Measurements from ENCODE around the gene GATA3. TPM values are rescaled to one million over a fixed set of nuclear protein-coding genes. Genes with fewer than 3 reads are reported as not detected.

The GATA3 gene
- polyA plus RNA-seq, 2 donors: 0.31 to 0.45 TPM

DNA sequence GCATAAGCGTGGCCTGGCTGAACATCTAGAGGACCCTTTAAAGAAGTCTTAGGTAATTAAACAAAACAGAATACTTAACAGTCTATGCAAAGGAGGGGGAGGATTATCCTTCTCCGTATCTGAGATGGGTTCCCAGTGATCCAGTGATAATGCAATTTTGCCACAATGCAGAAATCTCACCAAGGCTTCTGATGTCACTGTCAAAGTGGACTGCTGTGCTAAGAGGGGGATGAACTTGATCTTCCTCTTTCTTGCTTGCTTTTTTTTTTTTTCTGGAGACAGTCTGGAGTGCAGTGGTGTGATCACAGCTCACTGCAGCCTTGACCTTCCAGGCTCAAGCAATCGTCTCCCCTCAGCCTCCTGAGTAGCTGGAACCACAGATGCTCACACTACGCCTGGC lies 30.8 kb downstream of the GATA3 start:
- Histone ChIP-seq H3K36me3 (ENCODE audit: control insufficient read depth in 2 of 2, insufficient read depth in 2 of 2, low read length in 1 of 2) (no peaks in the 10 kb centered on the region), H3K27me3 (ENCODE audit: control insufficient read depth in 1 of 2, insufficient read depth in 2 of 2, low read length in 2 of 2) (no peaks in the 10 kb centered on the region), H3K9me3 (ENCODE audit: control insufficient read depth in 2 of 2, insufficient read depth in 1 of 2, low read depth in 1 of 2, low read length in 1 of 2) (no peaks in the 10 kb centered on the region), H3K27ac (ENCODE audit: low read depth in 2 of 2, low read length in 1 of 2) (no peak overlapping the region), H3K4me3 (ENCODE audit: low read depth in 1 of 2, low read length in 2 of 2) (no peak overlapping the region), H3K4me1 (ENCODE audit: control insufficient read depth in 2 of 2, insufficient read depth in 2 of 2, low read length in 1 of 2) (no peaks in the 10 kb centered on the region)
- WGBS, 2 donors: 67 to 68% methylated on average over 4 of the region's 4 CpGs

DNA sequence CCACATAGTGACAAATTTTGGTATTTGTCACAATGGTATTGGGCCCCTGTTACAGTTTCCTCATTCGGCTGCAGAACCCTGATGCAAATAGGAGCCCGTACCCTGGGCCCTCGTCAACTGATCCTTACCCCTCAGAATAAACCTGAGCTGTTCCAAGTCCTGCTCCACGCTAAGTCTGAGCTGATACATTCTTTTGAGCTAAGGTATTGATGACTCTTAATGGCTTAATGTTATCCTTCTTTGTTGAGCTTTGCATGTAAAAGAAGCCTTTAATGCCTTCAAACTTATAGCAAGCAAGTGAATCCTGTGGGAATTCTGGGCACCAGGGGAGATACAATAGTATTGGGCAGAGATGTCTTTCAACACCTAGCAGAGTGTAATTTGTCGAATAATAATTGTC lies 31.8 kb downstream of the GATA3 start:
- Histone ChIP-seq H3K4me1 (ENCODE audit: control insufficient read depth in 2 of 2, insufficient read depth in 2 of 2, low read length in 1 of 2) (no peaks in the 10 kb centered on the region), H3K36me3 (ENCODE audit: control insufficient read depth in 2 of 2, insufficient read depth in 2 of 2, low read length in 1 of 2) (no peaks in the 10 kb centered on the region), H3K27ac (ENCODE audit: low read depth in 2 of 2, low read length in 1 of 2) (no peak overlapping the region), H3K27me3 (ENCODE audit: control insufficient read depth in 1 of 2, insufficient read depth in 2 of 2, low read length in 2 of 2) (no peaks in the 10 kb centered on the region), H3K4me3 (ENCODE audit: low read depth in 1 of 2, low read length in 2 of 2) (no peak overlapping the region), H3K9me3 (ENCODE audit: control insufficient read depth in 2 of 2, insufficient read depth in 1 of 2, low read depth in 1 of 2, low read length in 1 of 2) (no peaks in the 10 kb centered on the region)
- 89 to 92% methylated on average over 5 of the region's 5 CpGs for WGBS, 2 donors

DNA sequence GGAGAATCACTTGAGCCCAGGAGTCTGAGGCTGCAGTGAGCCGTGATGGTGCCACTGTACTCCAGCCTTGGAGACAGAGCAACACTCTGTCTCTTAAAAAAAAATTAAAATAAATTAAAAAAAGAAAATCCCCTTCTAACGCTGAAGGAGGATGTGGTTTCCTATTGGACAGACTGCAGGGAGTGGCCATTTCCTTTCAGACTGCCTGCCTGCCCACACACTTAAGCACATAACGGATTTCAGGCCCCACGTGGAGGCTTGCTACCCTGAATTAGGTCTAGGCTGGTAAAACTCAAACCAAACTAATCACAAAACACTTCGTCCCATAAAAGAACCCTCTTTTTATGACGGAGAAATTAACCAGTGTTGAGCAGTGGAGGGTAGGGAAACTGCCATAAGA lies 34.0 kb downstream of the GATA3 start:
- Histone ChIP-seq H3K4me3 (ENCODE audit: low read depth in 1 of 2, low read length in 2 of 2) (no peak overlapping the region), H3K36me3 (ENCODE audit: control insufficient read depth in 2 of 2, insufficient read depth in 2 of 2, low read length in 1 of 2) (no peaks in the 10 kb centered on the region), H3K27me3 (ENCODE audit: control insufficient read depth in 1 of 2, insufficient read depth in 2 of 2, low read length in 2 of 2) (no peaks in the 10 kb centered on the region), H3K4me1 (ENCODE audit: control insufficient read depth in 2 of 2, insufficient read depth in 2 of 2, low read length in 1 of 2) (no peaks in the 10 kb centered on the region), H3K9me3 (ENCODE audit: control insufficient read depth in 2 of 2, insufficient read depth in 1 of 2, low read depth in 1 of 2, low read length in 1 of 2) (no peaks in the 10 kb centered on the region), H3K27ac (ENCODE audit: low read depth in 2 of 2, low read length in 1 of 2) (no peak overlapping the region)
- WGBS, 2 donors: 60 to 70% methylated on average over 6 of the region's 6 CpGs

DNA sequence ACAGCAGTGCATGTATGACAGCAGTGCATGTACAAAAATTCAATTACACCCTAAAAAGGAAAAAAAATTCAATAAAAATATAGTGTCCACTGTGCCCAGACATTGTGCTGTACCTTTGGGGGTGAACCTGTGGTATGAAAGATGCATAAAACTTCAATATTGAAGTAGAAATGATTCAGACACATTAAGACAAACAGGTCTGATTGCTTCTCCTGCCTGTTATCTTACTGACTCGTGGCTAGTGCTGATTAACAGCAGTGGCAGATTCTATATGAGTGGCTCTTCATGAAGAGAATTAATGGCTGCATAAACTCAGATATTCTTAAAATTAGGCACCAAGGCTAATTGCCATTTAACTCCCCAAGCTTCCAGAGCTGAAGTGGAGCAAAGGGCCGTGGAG lies 37.9 kb downstream of the GATA3 start:
- Histone ChIP-seq H3K27ac (ENCODE audit: low read depth in 2 of 2, low read length in 1 of 2) (no peak overlapping the region), H3K36me3 (ENCODE audit: control insufficient read depth in 2 of 2, insufficient read depth in 2 of 2, low read length in 1 of 2) (no peaks in the 10 kb centered on the region), H3K4me1 (ENCODE audit: control insufficient read depth in 2 of 2, insufficient read depth in 2 of 2, low read length in 1 of 2) (no peaks in the 10 kb centered on the region), H3K4me3 (ENCODE audit: low read depth in 1 of 2, low read length in 2 of 2) (no peak overlapping the region), H3K27me3 (ENCODE audit: control insufficient read depth in 1 of 2, insufficient read depth in 2 of 2, low read length in 2 of 2) (no peaks in the 10 kb centered on the region), H3K9me3 (ENCODE audit: control insufficient read depth in 2 of 2, insufficient read depth in 1 of 2, low read depth in 1 of 2, low read length in 1 of 2) (no peaks in the 10 kb centered on the region)
- WGBS, 2 donors: 60 to 74% methylated on average over 2 of the region's 2 CpGs

DNA sequence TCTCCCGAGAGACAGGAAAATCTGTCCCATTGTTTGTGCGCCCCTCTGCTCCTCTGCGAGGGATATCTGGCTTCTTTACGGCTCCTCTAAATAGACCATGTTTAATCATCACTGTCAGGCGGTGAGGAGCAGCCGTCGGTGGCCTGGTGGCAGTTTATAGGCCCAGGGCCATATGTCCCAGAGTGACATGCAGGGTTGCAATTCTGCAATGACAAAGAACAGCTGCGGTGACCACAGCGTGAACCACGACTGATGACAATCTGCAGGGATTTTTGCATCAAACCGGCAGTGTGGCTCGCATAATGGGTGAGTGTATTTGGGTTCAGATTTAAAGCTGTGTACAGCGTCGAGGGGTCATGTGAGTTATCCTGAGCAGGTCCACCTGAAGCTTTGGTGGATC lies 41.5 kb downstream of the GATA3 start:
- Histone ChIP-seq H3K4me3 (ENCODE audit: low read depth in 1 of 2, low read length in 2 of 2) (no peak overlapping the region), H3K9me3 (ENCODE audit: control insufficient read depth in 2 of 2, insufficient read depth in 1 of 2, low read depth in 1 of 2, low read length in 1 of 2) (no peaks in the 10 kb centered on the region), H3K27me3 (ENCODE audit: control insufficient read depth in 1 of 2, insufficient read depth in 2 of 2, low read length in 2 of 2) (no peaks in the 10 kb centered on the region), H3K36me3 (ENCODE audit: control insufficient read depth in 2 of 2, insufficient read depth in 2 of 2, low read length in 1 of 2) (no peaks in the 10 kb centered on the region), H3K27ac (ENCODE audit: low read depth in 2 of 2, low read length in 1 of 2) (no peak overlapping the region), H3K4me1 (ENCODE audit: control insufficient read depth in 2 of 2, insufficient read depth in 2 of 2, low read length in 1 of 2) (no peaks in the 10 kb centered on the region)
- 73 to 76% methylated on average over 14 of the region's 14 CpGs for WGBS, 2 donors

DNA sequence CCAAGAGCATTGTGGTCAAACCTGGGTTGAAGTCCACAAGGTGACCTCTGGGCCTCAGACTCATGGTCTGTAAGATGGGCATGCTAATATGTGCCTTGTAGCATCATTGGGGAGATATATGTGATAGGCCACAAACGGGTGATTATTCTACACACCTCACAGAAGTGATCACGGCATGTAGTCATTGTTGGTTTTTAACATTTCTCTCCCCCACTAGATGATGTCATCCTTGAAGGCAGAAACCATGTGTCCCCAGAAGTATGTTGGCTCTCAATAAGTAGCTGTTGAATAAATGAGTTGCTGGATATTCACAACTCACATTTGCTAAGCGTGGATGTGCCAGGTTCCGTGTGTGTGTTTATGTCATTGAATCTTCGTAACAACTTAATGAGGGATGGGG lies 42.4 kb downstream of the GATA3 start:
- Histone ChIP-seq H3K4me3 (ENCODE audit: low read depth in 1 of 2, low read length in 2 of 2) (no peak overlapping the region), H3K9me3 (ENCODE audit: control insufficient read depth in 2 of 2, insufficient read depth in 1 of 2, low read depth in 1 of 2, low read length in 1 of 2) (peaks cover 0 to 2% of the 10 kb centered on the region in 2 donors), H3K27me3 (ENCODE audit: control insufficient read depth in 1 of 2, insufficient read depth in 2 of 2, low read length in 2 of 2) (no peaks in the 10 kb centered on the region), H3K4me1 (ENCODE audit: control insufficient read depth in 2 of 2, insufficient read depth in 2 of 2, low read length in 1 of 2) (no peaks in the 10 kb centered on the region), H3K27ac (ENCODE audit: low read depth in 2 of 2, low read length in 1 of 2) (no peak overlapping the region), H3K36me3 (ENCODE audit: control insufficient read depth in 2 of 2, insufficient read depth in 2 of 2, low read length in 1 of 2) (no peaks in the 10 kb centered on the region)
- 92 to 93% methylated on average over 5 of the region's 5 CpGs for WGBS, 2 donors

DNA sequence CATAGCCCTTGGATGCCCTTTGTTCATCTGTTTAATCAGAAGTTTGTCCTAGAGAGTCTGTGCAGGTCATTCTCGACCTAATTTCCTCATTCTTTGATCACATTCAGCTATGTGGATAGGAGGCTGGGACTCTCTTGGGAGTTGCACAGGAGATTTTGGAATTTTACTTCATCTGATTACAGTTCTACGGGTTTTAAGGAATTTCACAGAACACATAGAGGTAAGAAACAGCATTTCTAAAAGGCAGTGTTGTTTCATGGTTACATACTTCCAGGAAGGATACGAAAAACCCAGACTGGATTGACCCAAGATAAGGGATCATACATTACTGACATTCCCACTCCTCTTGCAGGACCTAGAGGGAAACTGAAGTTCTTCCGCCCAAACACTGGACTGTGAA lies 45.9 kb downstream of the GATA3 start:
- H3K4me1 ChIP-seq (ENCODE audit: control insufficient read depth in 2 of 2, insufficient read depth in 2 of 2, low read length in 1 of 2): peaks cover 0 to 3% of the 10 kb centered on the region in 2 donors
- H3K4me3 ChIP-seq (ENCODE audit: low read depth in 1 of 2, low read length in 2 of 2): no peak overlapping the region
- no peaks in the 10 kb centered on the region for H3K27me3 ChIP-seq (ENCODE audit: control insufficient read depth in 1 of 2, insufficient read depth in 2 of 2, low read length in 2 of 2)
- H3K9me3 ChIP-seq (ENCODE audit: control insufficient read depth in 2 of 2, insufficient read depth in 1 of 2, low read depth in 1 of 2, low read length in 1 of 2): peaks cover 0 to 3% of the 10 kb centered on the region in 2 donors
- H3K36me3 ChIP-seq (ENCODE audit: control insufficient read depth in 2 of 2, insufficient read depth in 2 of 2, low read length in 1 of 2): no peaks in the 10 kb centered on the region
- no peak overlapping the region for H3K27ac ChIP-seq (ENCODE audit: low read depth in 2 of 2, low read length in 1 of 2)
- WGBS, 2 donors: 64 to 85% methylated on average over 4 of the region's 4 CpGs

DNA sequence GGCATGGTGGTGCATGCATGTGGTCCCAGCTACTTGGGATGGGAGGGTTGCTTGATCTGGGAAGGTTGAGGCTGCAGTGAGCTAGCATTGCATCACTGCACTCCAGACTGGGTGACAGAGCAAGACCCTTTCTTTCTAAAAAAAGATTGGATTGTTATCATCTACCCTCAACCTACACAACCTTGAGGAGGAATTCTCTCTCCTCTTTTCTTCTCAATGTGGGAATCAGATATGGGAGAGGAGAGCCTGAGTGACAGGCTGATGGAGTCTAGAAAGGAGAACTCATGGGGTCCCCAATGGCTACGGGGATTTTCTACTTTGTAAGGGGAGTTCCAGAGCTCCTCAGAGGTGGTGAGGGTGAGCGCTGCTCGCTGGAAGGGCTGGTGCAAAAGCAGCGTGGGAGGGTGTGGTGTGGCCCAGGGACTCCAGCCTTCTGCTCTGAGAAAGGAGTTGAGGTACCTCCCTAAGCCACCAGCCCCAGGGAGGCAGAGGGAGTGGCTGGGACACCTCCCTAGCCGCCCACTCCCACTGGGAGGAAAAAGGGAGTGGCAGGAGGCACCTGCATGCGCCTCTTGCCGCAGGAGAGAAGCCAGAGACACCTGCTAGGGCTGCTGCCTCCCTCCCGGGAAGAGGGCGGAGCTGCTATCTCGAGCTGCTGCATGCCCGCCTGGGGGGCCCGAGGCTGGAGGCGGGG lies 48.4 kb downstream of the GATA3 start:
- no peaks in the 10 kb centered on the region for H3K36me3 ChIP-seq (ENCODE audit: control insufficient read depth in 2 of 2, insufficient read depth in 2 of 2, low read length in 1 of 2)
- H3K27me3 ChIP-seq (ENCODE audit: control insufficient read depth in 1 of 2, insufficient read depth in 2 of 2, low read length in 2 of 2): no peaks in the 10 kb centered on the region
- no peak overlapping the region for H3K4me3 ChIP-seq (ENCODE audit: low read depth in 1 of 2, low read length in 2 of 2)
- WGBS, 2 donors: 21 to 30% methylated on average over 13 of the region's 13 CpGs
- H3K4me1 ChIP-seq (ENCODE audit: control insufficient read depth in 2 of 2, insufficient read depth in 2 of 2, low read length in 1 of 2): peaks cover 0 to 3% of the 10 kb centered on the region in 2 donors
- no peak overlapping the region for H3K27ac ChIP-seq (ENCODE audit: low read depth in 2 of 2, low read length in 1 of 2)
- peaks cover 3 to 4% of the 10 kb centered on the region in 2 donors for H3K9me3 ChIP-seq (ENCODE audit: control insufficient read depth in 2 of 2, insufficient read depth in 1 of 2, low read depth in 1 of 2, low read length in 1 of 2)

DNA sequence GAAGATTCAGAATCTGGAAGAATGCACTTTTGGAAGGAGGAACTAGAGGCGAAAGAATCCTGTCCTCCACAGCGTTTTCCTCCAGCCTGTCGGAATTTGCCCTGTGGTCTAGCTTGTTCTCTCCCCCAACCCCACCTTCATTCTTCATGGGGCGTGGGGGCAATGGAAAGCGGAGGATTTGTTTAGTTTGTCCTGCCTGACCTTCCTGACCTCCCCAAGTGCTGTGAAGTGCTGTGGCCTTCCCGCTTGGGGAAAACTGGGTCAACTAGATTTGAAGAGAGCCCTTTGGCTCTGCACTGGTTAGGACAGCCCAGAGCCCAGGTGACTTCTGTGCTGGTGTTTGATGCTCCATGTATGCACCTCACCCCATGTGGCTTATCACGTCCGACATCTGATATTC lies 49.1 kb downstream of the GATA3 start:
- H3K4me3 ChIP-seq (ENCODE audit: low read depth in 1 of 2, low read length in 2 of 2): no peak overlapping the region
- H3K4me1 ChIP-seq (ENCODE audit: control insufficient read depth in 2 of 2, insufficient read depth in 2 of 2, low read length in 1 of 2): peaks cover 0 to 3% of the 10 kb centered on the region in 2 donors
- 44 to 50% methylated on average over 8 of the region's 8 CpGs for WGBS, 2 donors
- H3K27me3 ChIP-seq (ENCODE audit: control insufficient read depth in 1 of 2, insufficient read depth in 2 of 2, low read length in 2 of 2): no peaks in the 10 kb centered on the region
- no peaks in the 10 kb centered on the region for H3K36me3 ChIP-seq (ENCODE audit: control insufficient read depth in 2 of 2, insufficient read depth in 2 of 2, low read length in 1 of 2)
- H3K27ac ChIP-seq (ENCODE audit: low read depth in 2 of 2, low read length in 1 of 2): no peak overlapping the region
- H3K9me3 ChIP-seq (ENCODE audit: control insufficient read depth in 2 of 2, insufficient read depth in 1 of 2, low read depth in 1 of 2, low read length in 1 of 2): peaks cover 3 to 4% of the 10 kb centered on the region in 2 donors

DNA sequence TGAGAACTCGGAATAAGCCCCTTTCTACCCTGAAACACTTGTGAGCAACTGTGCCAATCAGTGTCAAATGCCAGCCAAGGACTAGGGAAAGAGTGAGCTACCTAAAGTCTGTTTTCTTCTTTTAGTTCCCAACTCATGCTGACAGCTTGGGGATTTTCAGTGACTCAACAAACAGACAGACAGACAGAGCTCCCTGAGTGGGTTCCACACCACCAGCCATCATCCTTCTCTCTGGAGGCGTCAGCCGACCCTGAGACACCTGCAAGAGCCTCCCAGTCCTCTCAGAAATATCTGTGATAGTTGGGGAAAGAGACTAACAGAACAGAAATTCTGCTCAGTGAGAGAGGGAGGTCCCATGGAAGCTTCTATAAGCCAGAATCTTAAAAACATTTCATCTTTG lies 49.5 kb downstream of the GATA3 start:
- H3K36me3 ChIP-seq (ENCODE audit: control insufficient read depth in 2 of 2, insufficient read depth in 2 of 2, low read length in 1 of 2): no peaks in the 10 kb centered on the region
- no peak overlapping the region for H3K4me3 ChIP-seq (ENCODE audit: low read depth in 1 of 2, low read length in 2 of 2)
- H3K4me1 ChIP-seq (ENCODE audit: control insufficient read depth in 2 of 2, insufficient read depth in 2 of 2, low read length in 1 of 2): peaks cover 0 to 3% of the 10 kb centered on the region in 2 donors
- peaks cover 3 to 4% of the 10 kb centered on the region in 2 donors for H3K9me3 ChIP-seq (ENCODE audit: control insufficient read depth in 2 of 2, insufficient read depth in 1 of 2, low read depth in 1 of 2, low read length in 1 of 2)
- WGBS, 2 donors: 62 to 63% methylated on average over 3 of the region's 3 CpGs
- H3K27ac ChIP-seq (ENCODE audit: low read depth in 2 of 2, low read length in 1 of 2): no peak overlapping the region
- H3K27me3 ChIP-seq (ENCODE audit: control insufficient read depth in 1 of 2, insufficient read depth in 2 of 2, low read length in 2 of 2): no peaks in the 10 kb centered on the region
